SH-SY5Y (cell line): ENCODE data around the gene SYNGAP1.

Source experiments
- GATA2 ChIP-seq: IDR thresholded peaks from 2 replicates; pipeline ENCODE4 v1.6.1; 2011; ENCODE audit warnings: mild to moderate bottlenecking, low read depth, low read length
- GATA3 ChIP-seq: IDR thresholded peaks from 2 replicates; pipeline ENCODE4 v1.6.1; 2011; ENCODE audit warnings: low read depth, mild to moderate bottlenecking, low read length, moderate library complexity

Gene SYNGAP1

DNA sequence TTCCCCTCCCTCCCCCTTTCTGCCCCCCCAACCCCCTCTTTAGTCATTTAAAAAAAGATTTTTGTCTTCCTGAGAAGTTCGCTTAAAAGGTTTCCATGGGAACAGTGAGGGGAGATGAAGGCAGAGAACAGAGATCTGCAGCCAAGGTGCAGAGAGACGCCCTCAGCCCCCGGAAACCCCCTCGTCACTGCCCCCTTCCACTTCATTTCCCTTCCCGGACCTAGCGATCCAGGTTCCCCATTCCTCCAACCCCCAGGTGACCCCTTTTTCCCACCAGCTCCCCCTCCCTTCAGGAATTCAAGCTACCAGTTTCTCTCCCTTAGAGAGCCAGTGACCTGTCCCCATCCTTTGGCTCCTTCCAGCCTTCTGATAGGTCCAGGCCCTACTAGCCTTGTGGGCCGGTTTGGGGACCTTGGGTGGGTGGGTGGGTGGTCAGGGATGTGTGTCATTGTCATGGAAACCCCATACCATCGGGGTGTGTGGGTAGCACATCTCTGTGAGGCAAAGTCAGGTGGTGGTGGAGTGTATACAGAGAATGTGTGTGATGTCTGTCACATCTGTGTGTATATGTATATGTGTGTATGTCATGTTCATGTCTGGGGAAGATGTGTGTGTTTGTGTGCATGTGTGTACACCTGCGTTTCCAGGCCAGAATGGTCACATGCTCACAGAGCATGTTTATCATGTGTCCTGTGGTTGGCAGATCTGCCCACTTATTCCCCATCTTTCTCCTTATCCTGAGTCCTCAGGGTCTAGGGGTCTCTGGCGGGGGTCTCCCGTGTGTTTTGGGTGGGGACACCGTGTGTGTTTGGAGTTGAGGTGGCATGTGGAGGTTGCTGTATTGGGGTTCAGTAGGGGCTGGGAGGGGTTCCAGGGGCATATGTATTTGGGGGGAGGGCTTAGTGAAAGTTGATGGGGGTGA lies 7.0 kb downstream of the SYNGAP1 start:
- TF ChIP-seq GATA3 = no peak
- no peak for TF ChIP-seq GATA2

DNA sequence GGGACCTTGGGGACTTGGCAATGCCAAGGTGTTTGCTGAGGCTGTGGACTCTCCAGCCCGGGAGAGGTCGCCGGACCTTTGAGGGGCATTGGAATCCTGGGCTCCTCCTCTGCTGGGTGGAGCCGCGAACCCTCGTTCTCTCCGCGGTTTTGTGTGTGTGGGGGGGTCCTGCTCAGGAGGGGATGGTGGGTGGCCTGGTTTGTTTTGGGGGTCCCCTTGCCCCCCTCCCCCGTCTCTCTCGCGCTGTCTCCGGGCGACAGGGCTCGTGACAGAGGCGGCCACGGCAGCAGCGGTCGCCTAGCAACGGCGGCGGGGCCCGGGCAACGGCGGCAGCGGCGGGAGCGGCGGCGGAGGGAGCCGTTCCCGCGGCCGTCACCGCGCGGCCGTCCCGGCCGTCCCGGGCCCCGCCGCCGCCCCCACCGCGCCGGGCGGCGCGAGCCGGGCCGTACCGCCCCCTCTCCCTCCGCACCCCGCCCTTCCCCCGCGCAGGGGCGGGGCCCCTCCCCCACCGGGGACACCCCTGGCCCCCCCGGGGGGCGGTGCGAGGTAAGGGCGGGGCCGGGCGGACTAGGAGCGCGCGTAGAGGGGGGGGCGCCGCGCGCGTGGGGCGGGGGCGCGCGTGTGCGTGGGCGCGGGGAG lies 7.8 kb downstream of the SYNGAP1 start:
- TF ChIP-seq GATA3 (no peak), GATA2 (no peak)

DNA sequence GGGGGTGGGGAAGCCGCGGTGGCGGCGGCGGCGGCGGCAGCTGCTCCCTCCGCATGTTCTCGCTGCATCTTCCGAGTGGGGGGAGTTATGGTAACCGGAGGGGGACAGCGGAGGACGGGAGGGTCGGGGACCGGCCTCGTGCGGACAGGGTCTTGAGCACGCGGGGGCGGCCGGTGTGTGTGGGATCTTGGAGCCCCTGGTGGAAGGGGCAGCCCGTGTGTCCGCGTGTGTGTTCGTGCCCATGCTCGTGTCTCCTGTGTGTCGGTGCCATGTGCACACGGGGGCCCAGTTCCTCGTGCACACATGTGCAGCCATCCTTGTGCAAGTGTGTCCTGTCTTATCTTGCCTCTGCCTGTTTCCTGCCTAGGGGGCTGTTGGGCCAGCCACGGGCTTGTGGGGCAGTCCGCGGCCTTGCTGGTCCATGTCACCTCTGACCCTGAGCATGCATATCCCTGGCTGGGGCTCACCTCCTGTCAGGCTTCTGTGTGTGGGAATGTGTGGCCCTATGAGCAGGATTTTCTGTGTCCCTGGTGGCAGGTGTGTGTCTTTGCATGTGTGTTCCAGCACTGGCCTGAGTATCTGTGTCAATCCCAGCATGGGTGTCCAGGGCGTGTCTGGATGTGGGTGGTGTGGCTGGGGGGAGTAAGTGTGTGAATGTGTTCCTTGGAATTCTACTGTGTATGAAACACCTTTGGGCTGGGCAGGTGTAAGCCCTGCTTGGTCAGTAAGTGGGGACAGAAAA lies 8.5 kb downstream of the SYNGAP1 start:
- TF ChIP-seq GATA2 (no peak), GATA3 (no peak)

DNA sequence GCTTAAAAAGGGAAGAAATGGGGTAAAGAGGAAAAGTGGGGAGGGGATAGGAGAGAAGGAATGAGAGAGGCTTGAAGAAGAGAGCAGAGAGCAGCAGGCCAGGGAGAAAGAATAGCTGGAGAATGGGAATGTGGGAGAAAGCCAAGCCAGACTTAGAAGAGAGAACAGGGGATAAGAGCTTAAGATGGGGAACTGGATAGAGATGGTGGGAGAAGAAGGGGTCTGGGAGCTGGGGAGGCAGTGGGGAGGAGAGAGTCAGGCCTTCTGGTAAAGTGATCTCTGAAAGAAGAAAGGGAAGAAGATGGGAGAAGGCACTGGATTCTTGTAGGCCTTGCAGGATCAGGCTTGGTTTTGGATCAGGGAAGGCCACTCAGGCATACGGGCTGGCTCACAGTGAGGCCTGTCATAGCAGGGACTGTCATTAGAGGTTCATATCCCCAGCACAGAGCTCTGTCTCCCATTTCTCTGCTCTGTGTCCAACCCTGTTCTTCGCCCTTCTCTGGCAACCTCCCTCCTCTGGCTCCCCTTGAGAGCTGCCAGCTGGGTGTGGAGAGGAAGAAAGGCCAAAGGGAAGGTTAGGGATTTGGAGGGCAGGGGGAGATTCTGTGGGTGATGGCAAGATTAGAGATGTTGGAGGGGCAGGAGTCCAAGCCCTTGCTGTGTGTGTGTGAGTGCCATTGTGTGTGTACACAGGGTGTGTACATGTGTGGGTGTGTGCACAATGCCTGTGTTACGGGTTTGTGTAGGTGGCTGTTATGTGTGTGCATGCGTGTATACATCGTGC lies 9.3 kb downstream of the SYNGAP1 start:
- TF ChIP-seq GATA2 (no peak), GATA3 (no peak)

DNA sequence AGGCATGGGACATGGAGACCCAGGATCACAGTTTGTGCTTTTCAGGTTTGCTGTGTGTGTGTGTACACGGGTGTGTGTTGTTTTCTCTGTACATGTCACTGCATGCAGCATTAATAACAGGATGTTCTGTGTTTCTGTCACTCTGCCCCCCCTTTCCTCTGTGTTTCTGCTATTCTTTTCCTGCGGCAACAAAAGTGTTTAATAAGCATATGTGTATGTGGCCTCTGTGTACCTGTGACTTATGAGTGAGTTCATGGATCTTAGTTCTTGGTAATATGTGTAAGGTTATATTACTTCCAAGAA lies 9.8 kb downstream of the SYNGAP1 start:
- no peak for TF ChIP-seq GATA2
- no peak for TF ChIP-seq GATA3

DNA sequence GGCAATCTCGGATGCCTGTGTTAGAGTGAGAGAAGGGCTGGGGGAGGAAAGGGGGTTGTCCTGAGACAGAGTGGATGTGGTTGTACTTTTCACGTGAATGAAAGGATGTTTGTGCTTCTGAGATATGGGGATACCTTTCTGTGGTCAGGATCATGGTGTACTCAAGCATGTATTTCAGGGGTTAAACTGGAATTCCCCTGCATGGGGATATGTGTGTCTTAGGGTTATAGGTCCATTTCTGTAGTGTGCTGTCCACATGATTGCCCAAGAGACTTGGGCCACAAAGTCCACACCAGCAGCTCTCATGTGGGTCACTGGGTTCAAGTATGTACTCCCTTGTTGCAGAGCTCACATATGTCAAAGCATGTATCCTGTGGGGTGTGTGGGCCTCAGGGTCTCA lies 10.5 kb downstream of the SYNGAP1 start:
- TF ChIP-seq GATA3 (no peak), GATA2 (no peak)

DNA sequence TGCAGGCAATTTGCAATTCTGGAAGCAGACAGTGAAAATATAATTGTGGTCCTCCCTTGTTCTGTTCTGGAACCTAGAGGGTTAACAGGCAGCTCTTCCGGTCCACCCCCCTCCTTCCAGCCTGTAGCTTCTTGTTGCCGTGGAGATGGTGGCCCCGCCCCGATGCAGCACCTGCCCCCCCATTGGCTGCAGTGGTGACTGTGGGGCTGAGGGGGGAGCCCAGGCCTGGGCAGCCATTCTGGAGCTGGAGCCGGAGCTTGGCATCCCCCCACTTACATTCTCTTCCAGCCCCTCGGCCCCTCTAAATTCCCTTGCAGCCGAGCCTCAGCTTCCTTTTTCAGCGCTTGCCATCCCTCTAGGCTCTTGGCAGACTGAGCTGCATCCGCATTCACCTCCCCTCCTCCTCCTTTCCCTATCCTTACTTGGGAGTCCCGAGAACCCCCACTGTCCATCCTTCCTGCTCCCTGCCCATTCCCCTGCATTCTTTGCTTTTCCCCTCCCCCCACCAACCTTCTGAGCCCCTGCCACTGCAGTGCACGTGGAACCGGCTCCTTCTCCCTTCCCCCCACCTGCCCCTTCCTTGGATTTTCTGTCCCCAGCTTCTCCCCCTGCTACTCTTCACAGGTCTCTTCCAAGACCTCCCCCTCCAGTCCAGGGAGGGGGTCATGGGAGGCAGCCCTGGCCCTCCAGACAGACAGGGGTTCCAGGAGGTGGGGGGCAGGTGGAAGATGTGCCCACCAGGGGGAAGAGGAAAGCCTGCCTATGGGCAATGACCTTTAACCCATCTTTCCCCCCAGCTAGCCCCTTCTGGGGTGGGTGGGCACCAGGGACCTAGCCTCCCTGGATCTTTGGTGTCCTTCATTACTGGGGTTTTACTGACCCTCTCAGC lies 11.4 kb downstream of the SYNGAP1 start:
- TF ChIP-seq GATA3 (no peak), GATA2 (no peak)

DNA sequence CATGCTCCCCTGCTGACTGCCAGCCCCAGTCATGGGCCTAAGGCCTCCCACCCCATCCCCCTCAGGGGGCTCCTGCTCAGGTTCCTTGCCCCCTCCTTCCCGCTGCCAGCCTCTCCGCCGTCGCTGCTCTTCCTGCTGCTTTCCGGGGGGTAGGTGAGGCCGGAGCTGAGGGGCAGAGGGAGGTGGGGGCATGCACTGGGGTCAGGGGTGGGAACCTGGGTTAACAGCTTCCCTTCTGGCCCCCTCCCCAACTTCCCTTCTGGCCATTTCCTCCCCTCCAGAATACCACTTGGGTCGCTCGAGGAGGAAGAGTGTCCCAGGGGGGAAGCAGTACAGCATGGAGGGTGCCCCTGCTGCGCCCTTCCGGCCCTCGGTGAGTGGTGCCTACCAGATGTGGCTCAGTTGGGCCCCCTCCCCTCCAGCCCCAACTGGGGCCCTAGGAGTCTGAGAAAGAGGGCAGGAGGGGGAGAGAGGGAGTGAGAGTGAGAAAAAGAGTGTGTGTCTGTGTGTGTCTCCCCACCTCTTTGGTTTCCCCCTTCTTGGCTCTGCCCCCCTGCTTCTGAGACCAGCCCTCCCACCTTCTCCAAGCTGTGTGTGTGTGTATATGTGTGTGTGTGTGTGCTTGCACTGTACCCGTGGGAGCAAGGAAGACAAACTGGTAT lies 12.1 kb downstream of the SYNGAP1 start:
- TF ChIP-seq GATA2 = no peak
- TF ChIP-seq GATA3 = no peak

DNA sequence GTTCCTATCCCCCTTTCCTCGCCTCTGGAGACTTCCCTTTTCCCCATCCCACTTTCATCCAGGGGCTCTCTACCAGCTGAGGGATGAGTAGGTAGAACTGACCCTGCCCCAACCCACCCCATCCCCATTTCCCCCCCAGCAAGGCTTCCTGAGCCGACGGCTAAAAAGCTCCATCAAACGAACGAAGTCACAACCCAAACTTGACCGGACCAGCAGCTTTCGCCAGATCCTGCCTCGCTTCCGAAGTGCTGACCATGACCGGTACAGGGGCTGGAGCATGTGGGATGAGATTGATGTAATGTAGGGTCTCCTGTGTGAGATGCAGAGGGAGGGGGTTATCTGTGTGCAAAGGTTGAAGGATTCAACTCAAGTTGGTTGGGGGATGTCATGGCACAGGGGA lies 12.7 kb downstream of the SYNGAP1 start:
- TF ChIP-seq GATA2 (no peak), GATA3 (no peak)

DNA sequence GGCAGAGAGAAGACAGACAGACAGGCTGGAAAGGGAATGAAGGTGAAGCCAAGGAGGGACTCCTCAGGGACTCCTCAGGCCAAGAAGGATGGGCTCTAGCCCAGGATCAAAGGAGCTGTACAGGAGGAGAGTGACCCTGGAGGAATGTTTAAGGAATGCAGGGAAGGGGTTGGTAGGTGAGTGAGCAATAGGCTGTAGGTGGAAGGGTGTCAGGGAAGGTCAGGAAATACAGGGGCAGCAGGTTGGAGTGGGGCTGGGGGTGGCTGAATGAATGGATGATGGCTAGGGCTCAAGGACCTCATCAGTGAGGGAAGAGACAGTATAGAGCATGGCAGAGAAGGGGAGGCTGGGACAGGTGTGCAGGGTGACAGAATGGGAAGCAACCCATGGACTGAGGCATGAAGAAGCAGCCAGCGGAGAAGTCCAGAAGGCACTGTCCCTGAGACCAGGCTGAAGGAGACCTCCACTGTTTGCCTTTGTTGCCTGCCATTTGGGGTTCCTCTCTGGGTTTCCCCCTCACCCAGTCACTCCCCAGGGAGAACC lies 13.2 kb downstream of the SYNGAP1 start:
- TF ChIP-seq GATA2 = no peak
- no peak for TF ChIP-seq GATA3

DNA sequence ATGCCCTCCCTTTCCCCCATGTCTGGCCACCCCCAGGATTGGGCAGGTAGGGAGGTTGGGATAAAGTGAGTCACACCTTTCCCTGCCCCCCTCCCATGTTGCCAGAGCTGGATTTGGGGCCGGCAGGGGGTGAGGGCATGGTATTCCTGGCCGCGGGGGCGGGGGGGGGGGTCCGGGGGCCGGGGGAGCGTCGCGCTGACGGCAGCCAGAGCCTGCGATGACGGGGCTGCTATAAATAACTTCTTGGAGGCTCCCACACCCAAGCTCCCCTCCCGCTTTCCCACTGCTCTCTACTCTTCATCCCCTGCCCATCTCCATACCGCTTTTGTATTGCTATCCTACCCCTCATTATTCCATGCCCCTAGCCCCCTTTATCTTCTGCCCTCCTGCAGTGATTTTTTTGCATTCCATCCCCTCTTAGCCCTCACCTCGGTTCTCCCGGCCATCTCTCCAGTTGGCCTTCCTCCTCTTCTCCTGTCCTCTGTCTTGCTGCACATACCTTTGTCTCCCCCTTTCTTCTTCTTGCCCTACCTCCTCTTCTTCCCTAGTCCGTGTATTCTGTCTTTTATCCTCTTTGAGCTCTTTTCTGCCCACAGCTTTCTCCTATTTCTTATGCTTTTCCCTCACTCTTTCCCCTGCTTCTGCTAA lies 13.8 kb downstream of the SYNGAP1 start:
- no peak for TF ChIP-seq GATA2
- TF ChIP-seq GATA3 = no peak

DNA sequence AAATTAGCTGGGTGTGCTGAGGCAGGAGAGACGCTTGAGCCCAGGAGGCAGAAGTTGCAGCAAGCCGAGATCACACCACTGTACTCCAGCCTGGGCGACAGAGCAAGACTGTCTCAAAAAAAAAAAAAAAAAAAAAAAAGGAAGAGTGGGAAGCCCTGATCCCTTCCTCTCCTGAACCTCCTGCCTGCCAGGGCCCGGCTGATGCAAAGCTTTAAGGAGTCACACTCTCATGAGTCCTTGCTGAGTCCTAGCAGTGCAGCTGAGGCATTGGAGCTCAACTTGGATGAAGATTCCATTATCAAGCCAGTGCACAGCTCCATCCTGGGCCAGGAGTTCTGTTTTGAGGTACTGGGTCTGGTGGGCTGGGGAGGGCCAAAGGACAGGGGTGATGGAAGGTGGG lies 15.1 kb downstream of the SYNGAP1 start:
- TF ChIP-seq GATA2 = no peak
- no peak for TF ChIP-seq GATA3

DNA sequence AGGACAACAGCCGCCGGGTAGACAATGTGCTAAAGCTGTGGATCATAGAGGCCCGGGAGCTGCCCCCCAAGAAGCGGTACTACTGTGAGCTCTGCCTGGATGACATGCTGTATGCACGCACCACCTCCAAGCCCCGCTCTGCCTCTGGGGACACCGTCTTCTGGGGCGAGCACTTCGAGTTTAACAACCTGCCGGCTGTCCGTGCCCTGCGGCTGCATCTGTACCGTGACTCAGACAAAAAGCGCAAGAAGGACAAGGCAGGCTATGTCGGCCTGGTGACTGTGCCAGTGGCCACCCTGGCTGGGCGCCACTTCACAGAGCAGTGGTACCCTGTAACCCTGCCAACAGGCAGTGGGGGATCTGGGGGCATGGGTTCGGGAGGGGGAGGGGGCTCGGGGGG lies 17.8 kb downstream of the SYNGAP1 start:
- TF ChIP-seq GATA2 (no peak), GATA3 (no peak)
